ENCODE measurements around the gene ZSWIM3.

GRCh38 chr20:45828589-45828988, 28.8 kb upstream of the ZSWIM3 start:
- TF ChIP-seq CTCF (IDR thresholded peaks at IDR 0.05; ENCODE audit: low read depth, low read length, poor library complexity, severe bottlenecking) (no peak), EZH2phosphoT487 (IDR thresholded peaks at IDR 0.05; ENCODE audit: borderline replicate concordance, low read length) (no peak)

Measured in DOHH2 (cell line).